H1 (cell line): ENCODE results near the gene EPHA10. TPM values are rescaled to one million over a fixed set of nuclear protein-coding genes. Genes with fewer than 3 reads are reported as not detected.

ENCODE experiments used
- CTCF ChIA-PET: fragments of 300-600 bp; sonication (Branson Sonifier 250); formaldehyde crosslinking; loops from one replicate; lab custom pipeline; 2021; ENCODE audit not compliant: partially characterized antibody; lab: Charles Lee
- POLR2A ChIA-PET: fragments of 300-600 bp; sonication (Branson Sonifier 250); formaldehyde crosslinking; loops from one replicate; lab custom pipeline; 2021; ENCODE audit warnings: inconsistent platforms; ENCODE audit not compliant: partially characterized antibody; lab: Charles Lee
- DNase-seq, 2 experiments: peaks; one replicate each; pipeline versions ENCODE4 v3.0.0 to v3.0.0-alpha.2; 2010 to 2022; ENCODE audit warnings: low spot score in 2 of 2, low read depth in 1 of 2, mixed read lengths in 1 of 2
- FAIRE-seq: peaks from 2 replicates; lab custom pipeline; 2011; peaks lifted over from hg19 to GRCh38; lab: Jason Lieb, UNC
- H2AFZ ChIP-seq: 2 replicates; pipeline ENCODE4 v1.8.1; 2012; ENCODE audit warnings: low read length, inconsistent platforms
- H2AK5ac ChIP-seq: 2 replicates; pipeline ENCODE4 v1.6.1; 2013; ENCODE audit warnings: low read depth, low read length
- H2BK120ac ChIP-seq: replicated peaks from 2 replicates; pipeline ENCODE3; 2013; ENCODE audit warnings: low read depth, low read length, inconsistent platforms
- H2BK12ac ChIP-seq: 2 replicates; pipeline ENCODE4 v1.6.1; 2013; ENCODE audit warnings: low read depth, low read length
- H2BK15ac ChIP-seq: 2 replicates; pipeline ENCODE4 v1.6.1; 2013; ENCODE audit warnings: low read length
- H2BK20ac ChIP-seq: 2 replicates; pipeline ENCODE4 v1.6.1; 2013; ENCODE audit warnings: low read length
- H2BK5ac ChIP-seq: 2 replicates; pipeline ENCODE4 v1.6.1; 2013; ENCODE audit warnings: low read depth, low read length
- H3K14ac ChIP-seq: 2 replicates; pipeline ENCODE4 v1.6.1; 2013; ENCODE audit warnings: inconsistent platforms; ENCODE audit not compliant: insufficient read length
- H3K18ac ChIP-seq: 2 replicates; pipeline ENCODE4 v1.6.1; 2013; ENCODE audit warnings: low read length; ENCODE audit errors: extremely low read depth
- H3K23ac ChIP-seq: 2 replicates; pipeline ENCODE4 v1.6.1; 2013; ENCODE audit warnings: inconsistent platforms; ENCODE audit not compliant: insufficient read length
- H3K23me2 ChIP-seq: 2 replicates; pipeline ENCODE4 v1.6.1; 2013; ENCODE audit warnings: low read depth, low read length
- H3K27ac ChIP-seq: 2 replicates; pipeline ENCODE4 v1.6.1; 2011; ENCODE audit warnings: low read depth, low read length, inconsistent platforms
- H3K27me3 ChIP-seq, 4 experiments: replicated peaks in 1 of 4; 1 replicate in 1 of 4; 2 replicates in 3 of 4; pipeline versions ENCODE4 v1.6.1 to v1.8.1; 2011 to 2013; ENCODE audit warnings: low read length in 3 of 4, mild to moderate bottlenecking in 3 of 4, inconsistent platforms in 2 of 4, mixed read lengths in 2 of 4, moderate library complexity in 1 of 4; ENCODE audit not compliant: control insufficient read depth in 3 of 4, insufficient read depth in 3 of 4; ENCODE audit errors: extremely low read depth in 1 of 4
- H3K36me3 ChIP-seq, 4 experiments: 2 replicates each; pipeline versions ENCODE4 v1.6.1 to v1.8.1; 2011 to 2013; ENCODE audit warnings: mild to moderate bottlenecking in 4 of 4, low read length in 3 of 4, moderate library complexity in 2 of 4, control low read depth in 1 of 4, inconsistent platforms in 1 of 4; ENCODE audit not compliant: insufficient read depth in 4 of 4, control insufficient read depth in 2 of 4
- H3K4ac ChIP-seq: replicated peaks from 2 replicates; pipeline ENCODE3; 2013; ENCODE audit warnings: low read length, low read depth, mixed read lengths, inconsistent platforms; ENCODE audit not compliant: insufficient read length
- H3K4me1 ChIP-seq, 4 experiments: replicated peaks in 1 of 4; 1 replicate in 1 of 4; 2 replicates in 3 of 4; pipeline versions ENCODE4 v1.6.1 to v1.8.1; 2011 to 2013; ENCODE audit warnings: low read length in 3 of 4, inconsistent platforms in 2 of 4, mixed read lengths in 1 of 4; ENCODE audit not compliant: insufficient read depth in 4 of 4, control insufficient read depth in 3 of 4
- H3K4me2 ChIP-seq, 2 experiments: 2 replicates each; pipeline versions ENCODE4 v1.6.1 to v1.8.1; 2011 to 2013; ENCODE audit warnings: low read depth in 2 of 2, low read length in 2 of 2, control low read depth in 1 of 2, inconsistent platforms in 1 of 2, mild to moderate bottlenecking in 1 of 2; ENCODE audit not compliant: insufficient read depth in 1 of 2
- H3K4me3 ChIP-seq, 4 experiments: fragments of 200-600, 300-600 bp in 1 of 4; sonication (generic), shearing (Covaris generic), sonication (Bioruptor Twin) in 1 of 4; 2 replicates each; pipeline versions ENCODE4 v1.5.1 to v1.8.1; 2011 to 2016; ENCODE audit warnings: low read length in 4 of 4, low read depth in 3 of 4, control low read depth in 2 of 4, inconsistent platforms in 2 of 4, mild to moderate bottlenecking in 2 of 4, mixed read lengths in 1 of 4, moderate library complexity in 1 of 4; ENCODE audit not compliant: insufficient read depth in 2 of 4; ENCODE audit errors: extremely low read depth in 1 of 4
- H3K56ac ChIP-seq: replicated peaks from 2 replicates; pipeline ENCODE3; 2013; ENCODE audit warnings: low read depth, mild to moderate bottlenecking, mixed read lengths, low read length, inconsistent platforms; ENCODE audit not compliant: insufficient read length
- H3K79me1 ChIP-seq: 2 replicates; pipeline ENCODE4 v1.6.1; 2013; ENCODE audit warnings: low read depth, low read length, control low read depth
- H3K79me2 ChIP-seq, 2 experiments: 2 replicates each; pipeline versions ENCODE4 v1.6.1 to v1.8.1; 2012 to 2013; ENCODE audit warnings: low read length in 2 of 2, mild to moderate bottlenecking in 2 of 2, inconsistent platforms in 1 of 2; ENCODE audit not compliant: insufficient read depth in 2 of 2, control insufficient read depth in 1 of 2
- H3K9ac ChIP-seq, 4 experiments: replicated peaks in 1 of 4; 1 replicate in 1 of 4; 2 replicates in 3 of 4; pipeline versions ENCODE4 v1.6.1 to v1.8.1; 2011 to 2013; ENCODE audit warnings: low read depth in 3 of 4, low read length in 3 of 4, control low read depth in 2 of 4, mild to moderate bottlenecking in 2 of 4, moderate library complexity in 2 of 4, inconsistent platforms in 1 of 4; ENCODE audit errors: extremely low read depth in 1 of 4
- H3K9me3 ChIP-seq, 2 experiments: 2 replicates each; pipeline versions ENCODE4 v1.6.1 to v1.8.1; 2012 to 2013; ENCODE audit warnings: mild to moderate bottlenecking in 2 of 2, moderate library complexity in 2 of 2, control low read depth in 1 of 2, inconsistent platforms in 1 of 2, low read depth in 1 of 2, low read length in 1 of 2, mixed read lengths in 1 of 2; ENCODE audit not compliant: insufficient read depth in 2 of 2
- H4K20me1 ChIP-seq, 2 experiments: replicated peaks in 1 of 2; 2 replicates each; pipeline versions ENCODE3 to v1.8.1; 2011 to 2013; ENCODE audit warnings: inconsistent platforms in 2 of 2, low read length in 2 of 2, mild to moderate bottlenecking in 1 of 2; ENCODE audit not compliant: insufficient read depth in 2 of 2, control insufficient read depth in 1 of 2
- H4K5ac ChIP-seq: 2 replicates; pipeline ENCODE4 v1.6.1; 2013; ENCODE audit warnings: low read length, low read depth, mixed read lengths, inconsistent platforms; ENCODE audit not compliant: insufficient read length
- H4K8ac ChIP-seq: 2 replicates; pipeline ENCODE4 v1.8.0; 2013; ENCODE audit warnings: mild to moderate bottlenecking, moderate library complexity, low read length, inconsistent platforms; ENCODE audit not compliant: insufficient read depth; ENCODE audit errors: extremely low read depth
- H4K91ac ChIP-seq: replicated peaks from 2 replicates; pipeline ENCODE3; 2013; ENCODE audit warnings: low read length, mixed read lengths, inconsistent platforms; ENCODE audit not compliant: insufficient read length
- CREB1 ChIP-seq: IDR thresholded peaks from 2 replicates; pipeline ENCODE4 v1.6.1; 2012; ENCODE audit warnings: inconsistent platforms
- CTBP2 ChIP-seq: IDR thresholded peaks from 2 replicates; pipeline ENCODE4 v1.7.0; 2011; ENCODE audit warnings: borderline replicate concordance, mild to moderate bottlenecking, moderate library complexity, mixed read lengths, low read length; ENCODE audit not compliant: insufficient read depth, insufficient read length
- EP300 ChIP-seq, 2 experiments: IDR thresholded peaks; 1 replicate in 1 of 2; 2 replicates in 1 of 2; pipeline ENCODE4 v1.6.1; 2011 to 2012; ENCODE audit warnings: low read depth in 2 of 2, low read length in 2 of 2, mild to moderate bottlenecking in 2 of 2, borderline replicate concordance in 1 of 2, inconsistent platforms in 1 of 2, moderate library complexity in 1 of 2
- EZH2 ChIP-seq: fragments of 200-600 bp; sonication (generic); IDR thresholded peaks from 2 replicates; pipeline ENCODE4 v1.7.1; 2012; ENCODE audit warnings: low read depth, mild to moderate bottlenecking, moderate library complexity, low read length, inconsistent platforms; ENCODE audit not compliant: severe bottlenecking
- HDAC2 ChIP-seq, 2 experiments: fragments of 300-600 bp in 1 of 2; sonication (generic) in 1 of 2; IDR thresholded peaks; 2 replicates each; pipeline ENCODE4 v1.6.1; 2011 to 2012; ENCODE audit warnings: low read depth in 2 of 2, low read length in 2 of 2, mild to moderate bottlenecking in 2 of 2, moderate library complexity in 2 of 2, borderline replicate concordance in 1 of 2, inconsistent platforms in 1 of 2
- HDAC6 ChIP-seq: IDR thresholded peaks from one replicate; pipeline ENCODE4 v1.7.1; 2012; ENCODE audit warnings: low read depth, mild to moderate bottlenecking, inconsistent platforms, low read length, moderate library complexity
- POU5F1 ChIP-seq: IDR thresholded peaks from 2 replicates; pipeline ENCODE4 v1.6.1; 2011; ENCODE audit warnings: low read depth, mild to moderate bottlenecking, low read length, moderate library complexity
- RXRA ChIP-seq: IDR thresholded peaks from 2 replicates; pipeline ENCODE4 v1.6.1; 2011; ENCODE audit warnings: low read depth, mild to moderate bottlenecking, low read length, moderate library complexity; ENCODE audit not compliant: insufficient read depth
- SP1 ChIP-seq: IDR thresholded peaks from 2 replicates; pipeline ENCODE4 v1.6.1; 2011; ENCODE audit warnings: low read depth, low read length
- SP4 ChIP-seq: IDR thresholded peaks from 2 replicates; pipeline ENCODE4 v1.6.1; 2012; ENCODE audit warnings: low read length, inconsistent platforms
- SRF ChIP-seq: IDR thresholded peaks from 2 replicates; pipeline ENCODE4 v1.6.1; 2011; ENCODE audit warnings: mild to moderate bottlenecking, low read depth, low read length, moderate library complexity
- WGBS, 2 experiments: shearing (Covaris generic) in 1 of 2; methylation state at CpG; one replicate each; pipeline versions ENCODE4 v1.1.6 to v1.1.7; 2013 to 2015; ENCODE audit warnings: low lambda C conversion rate in 2 of 2, mixed read lengths in 2 of 2, inconsistent platforms in 1 of 2, low coverage in 1 of 2, missing lambda C conversion rate in 1 of 2; ENCODE audit not compliant: insufficient replicate concordance in 2 of 2, insufficient coverage in 1 of 2, insufficient read length in 1 of 2; ENCODE audit errors: extremely low coverage in 1 of 2, missing lambda C conversion rate in 1 of 2; 5-methylcytosine and 5-hydroxymethylcytosine counted together
- polyA plus RNA-seq, 7 experiments: library from polyadenylated mRNA; depleted of rRNA in 3 of 7; stranded (reverse) in 5 of 7; unstranded in 2 of 7; fragments of >200 nt in 5 of 7; fragments of 200-250 nt in 2 of 7; gene quantifications; 1 replicate in 5 of 7; 2 replicates in 1 of 7; 4 replicates in 1 of 7; pipeline versions ENCODE4 v1.2.1 to v1.2.3, GENCODE V29; 2011 to 2013; ENCODE audit warnings: missing spikeins in 2 of 7, mixed read lengths in 2 of 7
- total RNA-seq: library from RNA; stranded (reverse); fragmentation: NEBNext Ultra II Directional; extraction: Animal tissue kit (Norgen Biotek cat#: 25700); gene quantifications from 2 replicates; pipeline ENCODE4 v1.2.1, GENCODE V29; 2021
- TF ChIP-seq, protein P1 (sequence below): IDR thresholded peaks from 2 replicates; pipeline ENCODE4 v1.6.1; 2011; ENCODE audit warnings: low read length, improper control_type of control experiment

The EPHA10 gene
- total and polyA plus RNA-seq, 2 of the 8 experiments (the other 6 are each of a cell fraction or from before 2014, with no cell fraction given) = 0.54 to 1.0 TPM

DNA sequence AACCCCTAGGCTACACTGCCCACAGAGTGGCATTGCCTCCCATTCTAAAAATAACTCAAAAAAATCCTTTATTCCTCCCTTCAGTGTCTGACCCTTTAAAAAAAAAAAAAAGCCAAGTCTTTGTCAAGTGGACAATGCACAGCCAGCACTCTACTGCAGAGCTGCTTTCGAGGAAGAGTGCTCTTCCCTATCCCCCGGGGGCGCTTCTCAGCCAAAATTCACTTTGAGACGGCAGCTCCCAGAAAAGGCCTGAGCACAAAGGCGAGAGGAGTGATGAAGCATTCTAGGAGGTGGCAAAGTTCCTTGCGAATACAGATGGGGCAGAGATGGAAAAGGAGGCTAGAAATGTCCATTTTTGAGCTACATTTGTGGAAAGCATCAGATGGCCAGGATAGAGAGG, 23.3 kb downstream of the EPHA10 start:
- ChIA-PET POLR2A (interaction anchor here (0.5 kb wide), 1 partner anchor 9 kb away, joined by 3 read pairs; no protein-coding TSS in a partner anchor), CTCF (interaction anchor here (0.9 kb wide), 1 partner anchor 24 kb away, joined by 3 read pairs; no protein-coding TSS in a partner anchor)
- no peak overlapping the region for H3K4ac ChIP-seq
- H4K20me1 ChIP-seq = no peaks in the 10 kb centered on the region
- no peak overlapping the region for H3K14ac ChIP-seq
- no peak overlapping the region for H3K23ac ChIP-seq
- H3K79me2 ChIP-seq = no peaks in the 10 kb centered on the region
- H2AFZ ChIP-seq = no peak overlapping the region
- H4K91ac ChIP-seq = no peak overlapping the region
- H3K36me3 ChIP-seq = no peaks in the 10 kb centered on the region
- H2BK20ac ChIP-seq = no peak overlapping the region
- H3K56ac ChIP-seq = no peak overlapping the region
- H2BK12ac ChIP-seq = no peak overlapping the region
- H3K79me1 ChIP-seq = no peaks in the 10 kb centered on the region
- no peak overlapping the region for H3K4me2 ChIP-seq
- DNase-seq = no peak
- H3K4me1 ChIP-seq = no peaks in the 10 kb centered on the region
- no peak for FAIRE-seq
- H3K9ac ChIP-seq = no peak overlapping the region; a peak in 1 of 7 replicates
- H2BK15ac ChIP-seq = no peak overlapping the region
- no peak overlapping the region for H3K27ac ChIP-seq
- H2BK5ac ChIP-seq = no peak overlapping the region
- H3K4me3 ChIP-seq = no peak overlapping the region
- H3K9me3 ChIP-seq = peaks cover 1 to 4% of the 10 kb centered on the region in 2 experiments; a peak in 1 of 4 replicates
- no peak overlapping the region for H4K8ac ChIP-seq
- H3K27me3 ChIP-seq = peaks cover 0 to 2% (median 0%) of the 10 kb centered on the region in 4 experiments; a peak in 1 of 7 replicates
- WGBS, 2 experiments = 60% methylated on average over 6 of the region's 6 CpGs; no CpG with 5 or more reads in 1 of the 2 experiments
- H4K5ac ChIP-seq = no peak overlapping the region
- no peak overlapping the region for H2AK5ac ChIP-seq
- no peak overlapping the region for H3K18ac ChIP-seq
- H2BK120ac ChIP-seq = no peak overlapping the region
- peaks cover 1% of the 10 kb centered on the region; the same call in 1 of the 2 replicates for H3K23me2 ChIP-seq
- TF ChIP-seq SP4 (no peak), HDAC6 (no peak), CREB1 (no peak), SRF (no peak), HDAC2 (IDR thresholded peaks at IDR 0.05; ENCODE audit: borderline replicate concordance in 1 of 2, low read depth in 2 of 2, low read length in 2 of 2) (no peak), CTBP2 (no peak), SP1 (no peak), RXRA (no peak), EP300 (IDR thresholded peaks at IDR 0.05; ENCODE audit: borderline replicate concordance in 1 of 2, low read depth in 2 of 2, low read length in 2 of 2) (no peak), POU5F1 (no peak), EZH2 (no peak)
- TF ChIP-seq, protein P1, sequence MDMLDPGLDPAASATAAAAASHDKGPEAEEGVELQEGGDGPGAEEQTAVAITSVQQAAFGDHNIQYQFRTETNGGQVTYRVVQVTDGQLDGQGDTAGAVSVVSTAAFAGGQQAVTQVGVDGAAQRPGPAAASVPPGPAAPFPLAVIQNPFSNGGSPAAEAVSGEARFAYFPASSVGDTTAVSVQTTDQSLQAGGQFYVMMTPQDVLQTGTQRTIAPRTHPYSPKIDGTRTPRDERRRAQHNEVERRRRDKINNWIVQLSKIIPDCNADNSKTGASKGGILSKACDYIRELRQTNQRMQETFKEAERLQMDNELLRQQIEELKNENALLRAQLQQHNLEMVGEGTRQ = no peak
